ENCODE data around the gene DHX9. TPM values are rescaled to one million over a fixed set of nuclear protein-coding genes. Genes with fewer than 3 reads are reported as not detected.
A peak's percentile ranks its signal among the peaks of the same experiment; 100 is the strongest.

Gene DHX9
- total and polyA plus RNA-seq, 9 of the 15 experiments (the other 6 are each of a cell fraction or from before 2014, with no cell fraction given) = 100 to 409 (median 294) TPM

DNA sequence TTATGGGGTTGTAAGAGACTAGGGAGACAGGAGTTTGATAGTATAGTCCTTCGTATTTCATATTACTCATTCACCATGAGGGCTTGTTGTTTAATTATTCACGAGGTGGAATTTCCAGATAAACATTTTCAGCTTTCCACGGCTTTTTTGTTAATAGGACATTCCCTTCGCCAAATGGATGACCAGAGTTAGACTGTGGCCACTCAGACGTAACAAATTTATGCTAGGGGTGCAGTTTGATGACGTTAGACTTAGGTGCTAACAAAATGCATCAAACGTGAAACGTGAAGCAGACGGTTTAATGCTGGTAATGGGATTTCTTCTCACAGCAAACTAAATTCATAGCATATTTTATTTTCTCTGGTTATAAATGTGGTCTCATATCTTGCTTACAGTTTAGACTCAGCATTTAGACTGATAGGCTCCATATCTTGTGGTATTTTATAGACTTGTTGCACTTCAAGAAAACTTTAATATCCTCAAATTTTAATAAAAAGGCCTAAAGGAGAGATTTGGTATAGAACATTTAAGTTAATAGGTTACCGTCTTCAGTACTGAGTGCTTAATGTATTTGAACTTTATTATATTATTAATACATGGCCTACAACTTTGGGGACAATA, 2.3 kb downstream of the DHX9 start (continued):
- no peak for TF ChIP-seq ASH1L (IDR thresholded peaks at IDR 0.05; ENCODE audit: borderline replicate concordance, low read depth, partially characterized antibody)
- TF ChIP-seq, protein P1, sequence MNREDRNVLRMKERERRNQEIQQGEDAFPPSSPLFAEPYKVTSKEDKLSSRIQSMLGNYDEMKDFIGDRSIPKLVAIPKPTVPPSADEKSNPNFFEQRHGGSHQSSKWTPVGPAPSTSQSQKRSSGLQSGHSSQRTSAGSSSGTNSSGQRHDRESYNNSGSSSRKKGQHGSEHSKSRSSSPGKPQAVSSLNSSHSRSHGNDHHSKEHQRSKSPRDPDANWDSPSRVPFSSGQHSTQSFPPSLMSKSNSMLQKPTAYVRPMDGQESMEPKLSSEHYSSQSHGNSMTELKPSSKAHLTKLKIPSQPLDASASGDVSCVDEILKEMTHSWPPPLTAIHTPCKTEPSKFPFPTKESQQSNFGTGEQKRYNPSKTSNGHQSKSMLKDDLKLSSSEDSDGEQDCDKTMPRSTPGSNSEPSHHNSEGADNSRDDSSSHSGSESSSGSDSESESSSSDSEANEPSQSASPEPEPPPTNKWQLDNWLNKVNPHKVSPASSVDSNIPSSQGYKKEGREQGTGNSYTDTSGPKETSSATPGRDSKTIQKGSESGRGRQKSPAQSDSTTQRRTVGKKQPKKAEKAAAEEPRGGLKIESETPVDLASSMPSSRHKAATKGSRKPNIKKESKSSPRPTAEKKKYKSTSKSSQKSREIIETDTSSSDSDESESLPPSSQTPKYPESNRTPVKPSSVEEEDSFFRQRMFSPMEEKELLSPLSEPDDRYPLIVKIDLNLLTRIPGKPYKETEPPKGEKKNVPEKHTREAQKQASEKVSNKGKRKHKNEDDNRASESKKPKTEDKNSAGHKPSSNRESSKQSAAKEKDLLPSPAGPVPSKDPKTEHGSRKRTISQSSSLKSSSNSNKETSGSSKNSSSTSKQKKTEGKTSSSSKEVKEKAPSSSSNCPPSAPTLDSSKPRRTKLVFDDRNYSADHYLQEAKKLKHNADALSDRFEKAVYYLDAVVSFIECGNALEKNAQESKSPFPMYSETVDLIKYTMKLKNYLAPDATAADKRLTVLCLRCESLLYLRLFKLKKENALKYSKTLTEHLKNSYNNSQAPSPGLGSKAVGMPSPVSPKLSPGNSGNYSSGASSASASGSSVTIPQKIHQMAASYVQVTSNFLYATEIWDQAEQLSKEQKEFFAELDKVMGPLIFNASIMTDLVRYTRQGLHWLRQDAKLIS (CRISPR knock-in tag; IDR thresholded peaks at IDR 0.05) = 0 out of 2 replicates have a peak, but pooled peaks have one; percentile 58
- no peak for TF ChIP-seq NR2C2 (CRISPR knock-in tag; IDR thresholded peaks at IDR 0.05)
- TF ChIP-seq NR2C2 (tag; IDR thresholded peaks at IDR 0.05) = no peak
- TF ChIP-seq NCOA4 (IDR thresholded peaks at IDR 0.05; ENCODE audit: partially characterized antibody) = no peak
- TF ChIP-seq CSDE1 (IDR thresholded peaks at IDR 0.05) = 0 out of 4 replicates have a peak, but pooled peaks of 1 of the 2 experiments have one; percentile 44
- TF ChIP-seq ZNF124 (CRISPR knock-in tag; IDR thresholded peaks at IDR 0.05) = no peak
- TF ChIP-seq CEBPG (CRISPR knock-in tag; IDR thresholded peaks at IDR 0.05) = no peak
- TF ChIP-seq CEBPG (tag; conservative IDR thresholded peaks at IDR 0.05 in 1 of 2, IDR thresholded peaks at IDR 0.05 in 1 of 2) = no peak
- peak; percentile 75 for TF ChIP-seq C11orf30 (IDR thresholded peaks at IDR 0.05; ENCODE audit: low read depth)
- peak; percentile 28 for TF ChIP-seq SAP30 (IDR thresholded peaks at IDR 0.05; ENCODE audit: borderline replicate concordance, insufficient read depth, low read depth, low read length, poor library complexity, severe bottlenecking)

Data from K562 (cell line).